Measurements from ENCODE around the gene TRMT13.

Gene TRMT13

DNA sequence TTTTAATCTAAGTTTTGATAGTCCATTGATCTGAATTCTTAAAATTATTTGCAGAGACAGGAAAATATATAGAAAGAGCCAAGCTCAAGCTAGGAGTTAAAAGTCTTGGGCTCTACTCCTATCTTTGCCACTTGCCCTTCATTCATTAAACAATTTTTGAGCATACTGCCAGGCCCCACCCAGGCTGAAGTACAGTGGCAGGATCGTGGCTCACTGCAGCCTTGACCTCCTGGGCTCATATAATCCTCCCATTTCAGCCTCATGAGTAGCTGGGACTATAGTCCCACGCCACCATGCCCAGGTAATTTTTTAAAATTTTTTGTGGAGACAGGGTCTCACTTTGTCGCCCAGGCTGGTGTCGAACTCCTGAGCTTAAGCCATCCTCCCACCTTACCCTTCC, 8.2 kb downstream of the TRMT13 start:
- Histone ChIP-seq H3F3A (ENCODE audit: low read depth) (no peaks in the 10 kb centered on the region), H3K9me2 (replicated peaks; ENCODE audit: low read depth, low read length) (no peaks in the 10 kb centered on the region), H3K27me3 (ENCODE audit: insufficient read depth, low read length, poor library complexity, severe bottlenecking) (no peaks in the 10 kb centered on the region), H3K9ac (ENCODE audit: low read depth, low read length, poor library complexity, severe bottlenecking) (no peak overlapping the region), H3K4me2 (ENCODE audit: low read depth, low read length, poor library complexity, severe bottlenecking) (no peak overlapping the region), H2AFZ (ENCODE audit: low read length) (no peak overlapping the region), H3K9me3 (ENCODE audit: insufficient read depth, low read depth, low read length) (no peaks in the 10 kb centered on the region), H3K4me3 (ENCODE audit: low read length, poor library complexity, severe bottlenecking) (no peak overlapping the region), H3K36me3 (ENCODE audit: insufficient read depth, low read length) (peaks cover 63% of the 10 kb centered on the region), H3K79me2 (ENCODE audit: insufficient read depth, low read length) (no peaks in the 10 kb centered on the region), H4K20me1 (ENCODE audit: insufficient read depth, low read length, poor library complexity, severe bottlenecking) (no peaks in the 10 kb centered on the region), H3K4me1 (ENCODE audit: insufficient read depth, low read length, poor library complexity, severe bottlenecking) (no peaks in the 10 kb centered on the region)
- TF ChIP-seq, protein P1, sequence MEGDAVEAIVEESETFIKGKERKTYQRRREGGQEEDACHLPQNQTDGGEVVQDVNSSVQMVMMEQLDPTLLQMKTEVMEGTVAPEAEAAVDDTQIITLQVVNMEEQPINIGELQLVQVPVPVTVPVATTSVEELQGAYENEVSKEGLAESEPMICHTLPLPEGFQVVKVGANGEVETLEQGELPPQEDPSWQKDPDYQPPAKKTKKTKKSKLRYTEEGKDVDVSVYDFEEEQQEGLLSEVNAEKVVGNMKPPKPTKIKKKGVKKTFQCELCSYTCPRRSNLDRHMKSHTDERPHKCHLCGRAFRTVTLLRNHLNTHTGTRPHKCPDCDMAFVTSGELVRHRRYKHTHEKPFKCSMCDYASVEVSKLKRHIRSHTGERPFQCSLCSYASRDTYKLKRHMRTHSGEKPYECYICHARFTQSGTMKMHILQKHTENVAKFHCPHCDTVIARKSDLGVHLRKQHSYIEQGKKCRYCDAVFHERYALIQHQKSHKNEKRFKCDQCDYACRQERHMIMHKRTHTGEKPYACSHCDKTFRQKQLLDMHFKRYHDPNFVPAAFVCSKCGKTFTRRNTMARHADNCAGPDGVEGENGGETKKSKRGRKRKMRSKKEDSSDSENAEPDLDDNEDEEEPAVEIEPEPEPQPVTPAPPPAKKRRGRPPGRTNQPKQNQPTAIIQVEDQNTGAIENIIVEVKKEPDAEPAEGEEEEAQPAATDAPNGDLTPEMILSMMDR (conservative IDR thresholded peaks at IDR 0.05; ENCODE audit: low read length) = no peak
- no peak for TF ChIP-seq EZH2phosphoT487 (IDR thresholded peaks at IDR 0.05; ENCODE audit: borderline replicate concordance)

DNA sequence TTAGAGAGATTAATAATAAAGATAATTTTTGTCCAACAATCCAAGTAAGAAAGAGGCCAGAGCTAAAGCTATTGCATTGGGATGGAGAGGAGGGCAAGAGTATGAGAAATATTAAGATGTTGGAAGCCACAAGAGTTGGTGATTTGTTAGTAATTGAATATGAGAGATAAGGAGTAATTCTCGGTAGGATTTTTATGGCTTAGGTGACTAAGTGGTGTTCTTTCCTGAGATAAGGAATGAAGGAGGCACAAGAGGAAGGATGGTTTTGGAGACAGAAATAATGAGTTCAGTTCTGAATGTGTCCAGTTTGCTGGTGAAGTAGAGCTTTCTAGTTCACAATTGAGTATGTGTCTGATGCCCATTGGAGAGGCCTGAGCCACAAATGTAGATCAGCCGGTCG, 9.4 kb downstream of the TRMT13 start:
- H3K27me3 ChIP-seq (ENCODE audit: insufficient read depth, low read length, poor library complexity, severe bottlenecking) = no peaks in the 10 kb centered on the region
- no peaks in the 10 kb centered on the region for H4K20me1 ChIP-seq (ENCODE audit: insufficient read depth, low read length, poor library complexity, severe bottlenecking)
- H3F3A ChIP-seq (ENCODE audit: low read depth) = no peaks in the 10 kb centered on the region
- H3K4me2 ChIP-seq (ENCODE audit: low read depth, low read length, poor library complexity, severe bottlenecking) = no peak overlapping the region
- H3K4me1 ChIP-seq (ENCODE audit: insufficient read depth, low read length, poor library complexity, severe bottlenecking) = no peaks in the 10 kb centered on the region
- no peak overlapping the region for H3K4me3 ChIP-seq (ENCODE audit: low read length, poor library complexity, severe bottlenecking)
- H3K79me2 ChIP-seq (ENCODE audit: insufficient read depth, low read length) = no peaks in the 10 kb centered on the region
- no peak for TF ChIP-seq EZH2phosphoT487 (IDR thresholded peaks at IDR 0.05; ENCODE audit: borderline replicate concordance)
- TF ChIP-seq, protein P1 (conservative IDR thresholded peaks at IDR 0.05; ENCODE audit: low read length) = no peak
- no peaks in the 10 kb centered on the region for H3K9me3 ChIP-seq (ENCODE audit: insufficient read depth, low read depth, low read length)
- peaks cover 61% of the 10 kb centered on the region for H3K36me3 ChIP-seq (ENCODE audit: insufficient read depth, low read length)
- H2AFZ ChIP-seq (ENCODE audit: low read length) = no peak overlapping the region
- H3K9ac ChIP-seq (ENCODE audit: low read depth, low read length, poor library complexity, severe bottlenecking) = no peak overlapping the region
- no peaks in the 10 kb centered on the region for H3K9me2 ChIP-seq (replicated peaks; ENCODE audit: low read depth, low read length)

DNA sequence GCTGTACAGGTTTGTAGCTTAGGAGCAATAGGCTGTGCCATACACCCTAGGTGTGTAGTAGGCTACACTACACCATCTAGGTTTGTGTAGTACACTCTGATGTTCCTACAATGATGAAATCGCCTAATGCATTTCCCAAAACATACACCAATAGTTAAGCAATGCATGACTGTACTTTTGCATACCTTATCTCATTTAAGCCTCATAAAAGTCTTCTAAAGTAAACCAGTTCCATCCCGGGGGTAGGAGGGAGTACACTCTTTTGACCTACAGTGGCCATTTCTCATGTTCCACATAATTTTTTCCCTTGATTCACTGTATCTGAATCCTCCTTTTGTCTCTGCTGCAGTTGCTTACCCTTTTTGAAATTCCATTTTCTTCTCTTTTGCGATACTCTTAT, 12.2 kb downstream of the TRMT13 start:
- Histone ChIP-seq H3K27me3 (ENCODE audit: insufficient read depth, low read length, poor library complexity, severe bottlenecking) (no peaks in the 10 kb centered on the region), H3K9ac (ENCODE audit: low read depth, low read length, poor library complexity, severe bottlenecking) (no peak overlapping the region), H2AFZ (ENCODE audit: low read length) (no peak overlapping the region), H3F3A (ENCODE audit: low read depth) (no peaks in the 10 kb centered on the region), H3K4me3 (ENCODE audit: low read length, poor library complexity, severe bottlenecking) (no peak overlapping the region), H3K4me2 (ENCODE audit: low read depth, low read length, poor library complexity, severe bottlenecking) (no peak overlapping the region), H4K20me1 (ENCODE audit: insufficient read depth, low read length, poor library complexity, severe bottlenecking) (no peaks in the 10 kb centered on the region), H3K36me3 (ENCODE audit: insufficient read depth, low read length) (peaks cover 44% of the 10 kb centered on the region), H3K4me1 (ENCODE audit: insufficient read depth, low read length, poor library complexity, severe bottlenecking) (no peaks in the 10 kb centered on the region), H3K9me3 (ENCODE audit: insufficient read depth, low read depth, low read length) (no peaks in the 10 kb centered on the region), H3K9me2 (replicated peaks; ENCODE audit: low read depth, low read length) (no peaks in the 10 kb centered on the region), H3K79me2 (ENCODE audit: insufficient read depth, low read length) (no peaks in the 10 kb centered on the region)
- no peak for TF ChIP-seq EZH2phosphoT487 (IDR thresholded peaks at IDR 0.05; ENCODE audit: borderline replicate concordance)
- TF ChIP-seq, protein P1 (conservative IDR thresholded peaks at IDR 0.05; ENCODE audit: low read length) = no peak

Measured in Loucy (cell line).